H1 (cell line): Measurements from ENCODE around the gene LACTB. TPM values are rescaled to one million over a fixed set of nuclear protein-coding genes. Genes with fewer than 3 reads are reported as not detected.

Experiments
- CTCF ChIA-PET: fragments of 300-600 bp; sonication (Branson Sonifier 250); formaldehyde crosslinking; loops from one replicate; lab custom pipeline; 2021; ENCODE audit not compliant: partially characterized antibody; lab: Charles Lee
- POLR2A ChIA-PET: fragments of 300-600 bp; sonication (Branson Sonifier 250); formaldehyde crosslinking; loops from one replicate; lab custom pipeline; 2021; ENCODE audit warnings: inconsistent platforms; ENCODE audit not compliant: partially characterized antibody; lab: Charles Lee
- DNase-seq, 2 experiments: peaks; one replicate each; pipeline versions ENCODE4 v3.0.0 to v3.0.0-alpha.2; 2010 to 2022; ENCODE audit warnings: low spot score in 2 of 2, low read depth in 1 of 2, mixed read lengths in 1 of 2
- FAIRE-seq: peaks from 2 replicates; lab custom pipeline; 2011; peaks lifted over from hg19 to GRCh38; lab: Jason Lieb, UNC
- H2AFZ ChIP-seq: 2 replicates; pipeline ENCODE4 v1.8.1; 2012; ENCODE audit warnings: low read length, inconsistent platforms
- H2AK5ac ChIP-seq: 2 replicates; pipeline ENCODE4 v1.6.1; 2013; ENCODE audit warnings: low read depth, low read length
- H2BK120ac ChIP-seq: replicated peaks from 2 replicates; pipeline ENCODE3; 2013; ENCODE audit warnings: low read depth, low read length, inconsistent platforms
- H2BK12ac ChIP-seq: 2 replicates; pipeline ENCODE4 v1.6.1; 2013; ENCODE audit warnings: low read depth, low read length
- H2BK15ac ChIP-seq: 2 replicates; pipeline ENCODE4 v1.6.1; 2013; ENCODE audit warnings: low read length
- H2BK20ac ChIP-seq: 2 replicates; pipeline ENCODE4 v1.6.1; 2013; ENCODE audit warnings: low read length
- H2BK5ac ChIP-seq: 2 replicates; pipeline ENCODE4 v1.6.1; 2013; ENCODE audit warnings: low read depth, low read length
- H3K14ac ChIP-seq: 2 replicates; pipeline ENCODE4 v1.6.1; 2013; ENCODE audit warnings: inconsistent platforms; ENCODE audit not compliant: insufficient read length
- H3K18ac ChIP-seq: 2 replicates; pipeline ENCODE4 v1.6.1; 2013; ENCODE audit warnings: low read length; ENCODE audit errors: extremely low read depth
- H3K23ac ChIP-seq: 2 replicates; pipeline ENCODE4 v1.6.1; 2013; ENCODE audit warnings: inconsistent platforms; ENCODE audit not compliant: insufficient read length
- H3K23me2 ChIP-seq: 2 replicates; pipeline ENCODE4 v1.6.1; 2013; ENCODE audit warnings: low read depth, low read length
- H3K27ac ChIP-seq: 2 replicates; pipeline ENCODE4 v1.6.1; 2011; ENCODE audit warnings: low read depth, low read length, inconsistent platforms
- H3K27me3 ChIP-seq, 4 experiments: replicated peaks in 1 of 4; 1 replicate in 1 of 4; 2 replicates in 3 of 4; pipeline versions ENCODE4 v1.6.1 to v1.8.1; 2011 to 2013; ENCODE audit warnings: low read length in 3 of 4, mild to moderate bottlenecking in 3 of 4, inconsistent platforms in 2 of 4, mixed read lengths in 2 of 4, moderate library complexity in 1 of 4; ENCODE audit not compliant: control insufficient read depth in 3 of 4, insufficient read depth in 3 of 4; ENCODE audit errors: extremely low read depth in 1 of 4
- H3K36me3 ChIP-seq, 4 experiments: 2 replicates each; pipeline versions ENCODE4 v1.6.1 to v1.8.1; 2011 to 2013; ENCODE audit warnings: mild to moderate bottlenecking in 4 of 4, low read length in 3 of 4, moderate library complexity in 2 of 4, control low read depth in 1 of 4, inconsistent platforms in 1 of 4; ENCODE audit not compliant: insufficient read depth in 4 of 4, control insufficient read depth in 2 of 4
- H3K4ac ChIP-seq: replicated peaks from 2 replicates; pipeline ENCODE3; 2013; ENCODE audit warnings: low read length, low read depth, mixed read lengths, inconsistent platforms; ENCODE audit not compliant: insufficient read length
- H3K4me1 ChIP-seq, 4 experiments: replicated peaks in 1 of 4; 1 replicate in 1 of 4; 2 replicates in 3 of 4; pipeline versions ENCODE4 v1.6.1 to v1.8.1; 2011 to 2013; ENCODE audit warnings: low read length in 3 of 4, inconsistent platforms in 2 of 4, mixed read lengths in 1 of 4; ENCODE audit not compliant: insufficient read depth in 4 of 4, control insufficient read depth in 3 of 4
- H3K4me2 ChIP-seq, 2 experiments: 2 replicates each; pipeline versions ENCODE4 v1.6.1 to v1.8.1; 2011 to 2013; ENCODE audit warnings: low read depth in 2 of 2, low read length in 2 of 2, control low read depth in 1 of 2, inconsistent platforms in 1 of 2, mild to moderate bottlenecking in 1 of 2; ENCODE audit not compliant: insufficient read depth in 1 of 2
- H3K4me3 ChIP-seq, 4 experiments: fragments of 200-600, 300-600 bp in 1 of 4; sonication (generic), shearing (Covaris generic), sonication (Bioruptor Twin) in 1 of 4; 2 replicates each; pipeline versions ENCODE4 v1.5.1 to v1.8.1; 2011 to 2016; ENCODE audit warnings: low read length in 4 of 4, low read depth in 3 of 4, control low read depth in 2 of 4, inconsistent platforms in 2 of 4, mild to moderate bottlenecking in 2 of 4, mixed read lengths in 1 of 4, moderate library complexity in 1 of 4; ENCODE audit not compliant: insufficient read depth in 2 of 4; ENCODE audit errors: extremely low read depth in 1 of 4
- H3K56ac ChIP-seq: replicated peaks from 2 replicates; pipeline ENCODE3; 2013; ENCODE audit warnings: low read depth, mild to moderate bottlenecking, mixed read lengths, low read length, inconsistent platforms; ENCODE audit not compliant: insufficient read length
- H3K79me1 ChIP-seq: 2 replicates; pipeline ENCODE4 v1.6.1; 2013; ENCODE audit warnings: low read depth, low read length, control low read depth
- H3K79me2 ChIP-seq, 2 experiments: 2 replicates each; pipeline versions ENCODE4 v1.6.1 to v1.8.1; 2012 to 2013; ENCODE audit warnings: low read length in 2 of 2, mild to moderate bottlenecking in 2 of 2, inconsistent platforms in 1 of 2; ENCODE audit not compliant: insufficient read depth in 2 of 2, control insufficient read depth in 1 of 2
- H3K9ac ChIP-seq, 4 experiments: replicated peaks in 1 of 4; 1 replicate in 1 of 4; 2 replicates in 3 of 4; pipeline versions ENCODE4 v1.6.1 to v1.8.1; 2011 to 2013; ENCODE audit warnings: low read depth in 3 of 4, low read length in 3 of 4, control low read depth in 2 of 4, mild to moderate bottlenecking in 2 of 4, moderate library complexity in 2 of 4, inconsistent platforms in 1 of 4; ENCODE audit errors: extremely low read depth in 1 of 4
- H3K9me3 ChIP-seq, 2 experiments: 2 replicates each; pipeline versions ENCODE4 v1.6.1 to v1.8.1; 2012 to 2013; ENCODE audit warnings: mild to moderate bottlenecking in 2 of 2, moderate library complexity in 2 of 2, control low read depth in 1 of 2, inconsistent platforms in 1 of 2, low read depth in 1 of 2, low read length in 1 of 2, mixed read lengths in 1 of 2; ENCODE audit not compliant: insufficient read depth in 2 of 2
- H4K20me1 ChIP-seq, 2 experiments: replicated peaks in 1 of 2; 2 replicates each; pipeline versions ENCODE3 to v1.8.1; 2011 to 2013; ENCODE audit warnings: inconsistent platforms in 2 of 2, low read length in 2 of 2, mild to moderate bottlenecking in 1 of 2; ENCODE audit not compliant: insufficient read depth in 2 of 2, control insufficient read depth in 1 of 2
- H4K5ac ChIP-seq: 2 replicates; pipeline ENCODE4 v1.6.1; 2013; ENCODE audit warnings: low read length, low read depth, mixed read lengths, inconsistent platforms; ENCODE audit not compliant: insufficient read length
- H4K8ac ChIP-seq: 2 replicates; pipeline ENCODE4 v1.8.0; 2013; ENCODE audit warnings: mild to moderate bottlenecking, moderate library complexity, low read length, inconsistent platforms; ENCODE audit not compliant: insufficient read depth; ENCODE audit errors: extremely low read depth
- H4K91ac ChIP-seq: replicated peaks from 2 replicates; pipeline ENCODE3; 2013; ENCODE audit warnings: low read length, mixed read lengths, inconsistent platforms; ENCODE audit not compliant: insufficient read length
- ATF3 ChIP-seq: IDR thresholded peaks from 2 replicates; pipeline ENCODE4 v1.6.1; 2011; ENCODE audit warnings: low read depth, mild to moderate bottlenecking, low read length; ENCODE audit not compliant: insufficient read depth
- CBX5 ChIP-seq: fragments of 300-800, 300-1000 bp; sonication (generic); IDR thresholded peaks from 2 replicates; pipeline ENCODE4 v1.7.1; 2016; ENCODE audit warnings: antibody characterized with exemption, low read length, low read depth
- CREB1 ChIP-seq: IDR thresholded peaks from 2 replicates; pipeline ENCODE4 v1.6.1; 2012; ENCODE audit warnings: inconsistent platforms
- GTF2F1 ChIP-seq: IDR thresholded peaks from 2 replicates; pipeline ENCODE4 v1.6.1; 2012; ENCODE audit warnings: low read depth, low read length, improper control_type of control experiment, borderline replicate concordance
- HDAC6 ChIP-seq: IDR thresholded peaks from one replicate; pipeline ENCODE4 v1.7.1; 2012; ENCODE audit warnings: low read depth, mild to moderate bottlenecking, inconsistent platforms, low read length, moderate library complexity
- JUN ChIP-seq: IDR thresholded peaks from 2 replicates; pipeline ENCODE4 v1.6.1; 2011; ENCODE audit warnings: low read depth, mild to moderate bottlenecking, improper control_type of control experiment, low read length
- POLR2A ChIP-seq, 2 experiments: IDR thresholded peaks; 1 replicate in 1 of 2; 2 replicates in 1 of 2; pipeline ENCODE4 v1.6.1; 2011; ENCODE audit warnings: low read depth in 2 of 2, low read length in 2 of 2, mild to moderate bottlenecking in 2 of 2; ENCODE audit errors: control extremely low read depth in 1 of 2
- RNF2 ChIP-seq: fragments of 200-900, 300-1000 bp; sonication (generic); IDR thresholded peaks from 2 replicates; pipeline ENCODE4 v1.7.1; 2016; ENCODE audit warnings: borderline replicate concordance, low read depth, mild to moderate bottlenecking, antibody characterized with exemption, low read length; ENCODE audit not compliant: poor library complexity, severe bottlenecking; ENCODE audit errors: missing control alignments
- SIN3A ChIP-seq, 2 experiments: IDR thresholded peaks in 1 of 2; conservative IDR thresholded peaks in 1 of 2; 2 replicates each; pipeline ENCODE4 v1.6.1; 2011 to 2012; ENCODE audit warnings: low read length in 2 of 2, improper control_type of control experiment in 1 of 2, low read depth in 1 of 2, mild to moderate bottlenecking in 1 of 2
- SIRT6 ChIP-seq: IDR thresholded peaks from one replicate; pipeline ENCODE4 v1.7.1; 2012; ENCODE audit warnings: low read length, inconsistent platforms
- SP1 ChIP-seq: IDR thresholded peaks from 2 replicates; pipeline ENCODE4 v1.6.1; 2011; ENCODE audit warnings: low read depth, low read length
- SP4 ChIP-seq: IDR thresholded peaks from 2 replicates; pipeline ENCODE4 v1.6.1; 2012; ENCODE audit warnings: low read length, inconsistent platforms
- SRF ChIP-seq: IDR thresholded peaks from 2 replicates; pipeline ENCODE4 v1.6.1; 2011; ENCODE audit warnings: mild to moderate bottlenecking, low read depth, low read length, moderate library complexity
- TBP ChIP-seq: IDR thresholded peaks from 2 replicates; pipeline ENCODE4 v1.6.1; 2011; ENCODE audit warnings: low read depth, low read length, improper control_type of control experiment
- WGBS, 2 experiments: shearing (Covaris generic) in 1 of 2; methylation state at CpG; one replicate each; pipeline versions ENCODE4 v1.1.6 to v1.1.7; 2013 to 2015; ENCODE audit warnings: low lambda C conversion rate in 2 of 2, mixed read lengths in 2 of 2, inconsistent platforms in 1 of 2, low coverage in 1 of 2, missing lambda C conversion rate in 1 of 2; ENCODE audit not compliant: insufficient replicate concordance in 2 of 2, insufficient coverage in 1 of 2, insufficient read length in 1 of 2; ENCODE audit errors: extremely low coverage in 1 of 2, missing lambda C conversion rate in 1 of 2; 5-methylcytosine and 5-hydroxymethylcytosine counted together
- polyA plus RNA-seq, 7 experiments: library from polyadenylated mRNA; depleted of rRNA in 3 of 7; stranded (reverse) in 5 of 7; unstranded in 2 of 7; fragments of >200 nt in 5 of 7; fragments of 200-250 nt in 2 of 7; gene quantifications; 1 replicate in 5 of 7; 2 replicates in 1 of 7; 4 replicates in 1 of 7; pipeline versions ENCODE4 v1.2.1 to v1.2.3, GENCODE V29; 2011 to 2013; ENCODE audit warnings: missing spikeins in 2 of 7, mixed read lengths in 2 of 7
- total RNA-seq: library from RNA; stranded (reverse); fragmentation: NEBNext Ultra II Directional; extraction: Animal tissue kit (Norgen Biotek cat#: 25700); gene quantifications from 2 replicates; pipeline ENCODE4 v1.2.1, GENCODE V29; 2021

Gene LACTB
- total and polyA plus RNA-seq, 2 of the 8 experiments (the other 6 are each of a cell fraction or from before 2014, with no cell fraction given), result 5.8 to 14.9 TPM

GRCh38 chr15:63145426-63145825, 23.8 kb downstream of the LACTB start:
- no peaks in the 10 kb centered on the region for H4K20me1 ChIP-seq
- H3K79me1 ChIP-seq, result no peaks in the 10 kb centered on the region
- H3K23ac ChIP-seq, result no peak overlapping the region
- FAIRE-seq (no peak), DNase-seq (no peak)
- ChIA-PET POLR2A (no interaction called here), CTCF (interaction anchor here (1.3 kb wide), 1 partner anchor 8 kb away, joined by 3 read pairs; no protein-coding TSS in a partner anchor)
- peaks cover 0 to 10% (median 2%) of the 10 kb centered on the region in 4 experiments; a peak in 2 of 8 replicates for H3K36me3 ChIP-seq
- H2AK5ac ChIP-seq, result no peak overlapping the region
- H3K79me2 ChIP-seq, result no peaks in the 10 kb centered on the region
- H3K4me1 ChIP-seq, result no peaks in the 10 kb centered on the region
- H3K23me2 ChIP-seq, result peaks cover 3% of the 10 kb centered on the region; the same call in 1 of the 2 replicates
- no peak overlapping the region for H4K91ac ChIP-seq
- no peak overlapping the region for H3K27ac ChIP-seq
- H2AFZ ChIP-seq, result no peak overlapping the region
- no peak overlapping the region for H3K4me3 ChIP-seq
- no peak overlapping the region for H3K56ac ChIP-seq
- no peaks in the 10 kb centered on the region for H3K9me3 ChIP-seq
- H3K4me2 ChIP-seq, result no peak overlapping the region
- H4K5ac ChIP-seq, result no peak overlapping the region
- no peak overlapping the region for H2BK5ac ChIP-seq
- no peak overlapping the region for H2BK15ac ChIP-seq
- no peaks in the 10 kb centered on the region for H3K27me3 ChIP-seq
- no peak overlapping the region for H2BK12ac ChIP-seq
- no peak overlapping the region for H3K4ac ChIP-seq
- H3K14ac ChIP-seq, result no peak overlapping the region
- no peak overlapping the region for H3K18ac ChIP-seq
- WGBS, 2 experiments, result 88% methylated on average over 2 of the region's 2 CpGs; no CpG with 5 or more reads in 1 of the 2 experiments
- no peak overlapping the region for H4K8ac ChIP-seq
- H3K9ac ChIP-seq, result no peak overlapping the region
- no peak overlapping the region for H2BK20ac ChIP-seq
- no peak overlapping the region for H2BK120ac ChIP-seq
- TF ChIP-seq SIRT6, result no peak
- TF ChIP-seq SP4, result no peak
- TF ChIP-seq SP1, result no peak
- TF ChIP-seq CREB1, result no peak
- TF ChIP-seq SRF, result no peak
- TF ChIP-seq RNF2, result no peak
- TF ChIP-seq SIN3A (conservative IDR thresholded peaks at IDR 0.05 in 1 of 2, IDR thresholded peaks at IDR 0.05 in 1 of 2; ENCODE audit: low read depth in 1 of 2, low read length in 2 of 2), result no peak
- TF ChIP-seq GTF2F1, result no peak
- TF ChIP-seq JUN, result no peak
- TF ChIP-seq ATF3, result no peak
- TF ChIP-seq POLR2A (IDR thresholded peaks at IDR 0.05; ENCODE audit: control extremely low read depth in 1 of 2, low read depth in 2 of 2, low read length in 2 of 2), result no peak
- TF ChIP-seq HDAC6, result no peak
- TF ChIP-seq CBX5, result no peak
- TF ChIP-seq TBP, result no peak
